NT2/D1 (cell line): ENCODE measurements around the gene CHN2.

Experiments
- SUZ12 ChIP-seq: IDR thresholded peaks from 2 replicates; pipeline ENCODE4 v1.6.1; 2011; ENCODE audit not compliant: insufficient read length, insufficient read depth; ENCODE audit errors: extremely low read depth
- YY1 ChIP-seq: IDR thresholded peaks from 2 replicates; pipeline ENCODE4 v1.6.1; 2011; ENCODE audit not compliant: insufficient read length, insufficient read depth
- ZNF274 ChIP-seq: IDR thresholded peaks from 2 replicates; pipeline ENCODE4 v1.6.1; 2011; ENCODE audit warnings: mild to moderate bottlenecking, low read depth, low read length

DNA sequence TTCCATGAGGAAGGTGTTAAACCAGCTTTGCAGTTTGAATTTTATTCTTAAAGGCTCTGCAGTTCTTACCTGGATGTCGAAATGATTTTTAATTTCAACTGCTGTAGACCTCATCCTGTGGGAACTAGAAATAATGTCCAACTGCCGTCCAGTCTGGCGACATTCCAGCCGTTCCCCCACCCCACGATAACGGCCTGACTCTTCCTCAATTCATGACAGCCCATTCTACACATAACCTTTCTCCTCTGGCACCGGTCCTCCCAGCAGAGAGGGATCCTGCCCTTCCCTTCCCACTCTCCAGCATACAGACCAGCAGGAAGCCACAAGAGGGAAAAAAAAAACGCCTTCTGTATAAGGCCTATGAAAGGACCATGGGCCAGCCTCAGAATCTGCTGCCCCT, 317.3 kb downstream of the CHN2 start:
- TF ChIP-seq SUZ12 = no peak
- no peak for TF ChIP-seq ZNF274
- no peak for TF ChIP-seq YY1
